HG03457 (cell line): ENCODE results near the gene SIPA1L3.

Experiments
- ATAC-seq: cut with Tn5 transposase; IDR thresholded peaks from one replicate; pipeline ENCODE4 v1.9.1; 2021; ENCODE audit warnings: moderate number of reproducible peaks; ENCODE audit not compliant: unreplicated experiment

The SIPA1L3 gene

GRCh38 chr19:38251564-38252051 is 344.6 kb downstream of the SIPA1L3 start:
- ATAC-seq = no peak

GRCh38 chr19:38252385-38252784 is 345.4 kb downstream of the SIPA1L3 start:
- no peak for ATAC-seq

GRCh38 chr19:38252941-38253691 is 346.1 kb downstream of the SIPA1L3 start:
- ATAC-seq = no peak

- no peak for ATAC-seq
Observed at GRCh38 chr19:38253788-38254187, 346.8 kb downstream of the SIPA1L3 start.

- ATAC-seq = no peak
Observed at GRCh38 chr19:38255383-38256014, 348.5 kb downstream of the SIPA1L3 start.
